ENCODE results near the gene FBLN1. TPM values are rescaled to one million over a fixed set of nuclear protein-coding genes. Genes with fewer than 3 reads are reported as not detected.

Gene FBLN1
- total and polyA plus RNA-seq, 2 of the 8 experiments (the other 6 are each of a cell fraction or from before 2014, with no cell fraction given), result 159 to 168 TPM

DNA sequence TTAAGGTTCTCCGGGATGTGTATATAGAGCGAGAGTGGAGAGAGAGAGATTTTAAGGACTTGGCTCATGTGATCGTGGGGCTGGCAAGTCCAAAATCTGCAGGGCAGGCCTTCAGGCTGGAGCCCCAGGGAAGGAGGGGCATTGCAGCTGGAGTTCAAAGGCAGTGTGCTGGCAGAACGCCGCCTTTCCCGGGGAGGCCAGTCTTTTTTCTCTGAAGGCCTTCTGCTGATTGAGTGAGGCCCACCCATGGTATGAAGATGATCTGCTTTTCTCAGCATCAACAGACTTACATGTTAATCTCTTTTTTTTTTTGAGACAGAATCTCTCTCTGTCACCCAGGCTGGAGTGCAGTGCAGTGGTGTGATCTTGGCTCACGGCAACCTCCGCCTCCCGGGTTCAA lies 25.4 kb downstream of the FBLN1 start:
- Histone ChIP-seq H3K4me2 (ENCODE audit: insufficient read depth in 1 of 2, low read depth in 2 of 2, low read length in 2 of 2) (no peak overlapping the region), H3K4me3 (ENCODE audit: extremely low read depth in 1 of 4, insufficient read depth in 2 of 4, low read depth in 3 of 4, low read length in 4 of 4) (no peak overlapping the region), H3K9ac (replicated peaks in 1 of 4; ENCODE audit: extremely low read depth in 1 of 4, low read depth in 3 of 4, low read length in 3 of 4) (no peak overlapping the region), H2BK12ac (ENCODE audit: low read depth, low read length) (no peak overlapping the region), H3K79me2 (ENCODE audit: control insufficient read depth in 1 of 2, insufficient read depth in 2 of 2, low read length in 2 of 2) (no peaks in the 10 kb centered on the region), H3K4me1 (replicated peaks in 1 of 4; ENCODE audit: control insufficient read depth in 3 of 4, insufficient read depth in 4 of 4, low read length in 3 of 4) (no peaks in the 10 kb centered on the region), H3K4ac (replicated peaks; ENCODE audit: insufficient read length, low read depth, low read length) (no peak overlapping the region), H3K23me2 (ENCODE audit: low read depth, low read length) (no peaks in the 10 kb centered on the region), H3K27me3 (replicated peaks in 1 of 4; ENCODE audit: control insufficient read depth in 3 of 4, extremely low read depth in 1 of 4, insufficient read depth in 3 of 4, low read length in 3 of 4) (no peaks in the 10 kb centered on the region), H4K5ac (ENCODE audit: insufficient read length, low read depth, low read length) (no peak overlapping the region), H3K14ac (ENCODE audit: insufficient read length) (no peak overlapping the region), H2BK20ac (ENCODE audit: low read length) (no peak overlapping the region), H3K9me3 (ENCODE audit: insufficient read depth in 2 of 2, low read depth in 1 of 2, low read length in 1 of 2) (no peaks in the 10 kb centered on the region), H3K23ac (ENCODE audit: insufficient read length) (no peak overlapping the region), H2AK5ac (ENCODE audit: low read depth, low read length) (no peak overlapping the region), H2AFZ (ENCODE audit: low read length) (no peak overlapping the region), H2BK15ac (ENCODE audit: low read length) (no peak overlapping the region), H3K18ac (ENCODE audit: extremely low read depth, low read length) (no peak overlapping the region), H4K91ac (replicated peaks; ENCODE audit: insufficient read length, low read length) (no peak overlapping the region), H4K8ac (ENCODE audit: extremely low read depth, insufficient read depth, low read length) (no peak overlapping the region), H3K36me3 (ENCODE audit: control insufficient read depth in 2 of 4, insufficient read depth in 4 of 4, low read length in 3 of 4) (peaks cover 13 to 38% (median 27%) of the 10 kb centered on the region in 4 experiments; a peak in 6 of 8 replicates), H2BK5ac (ENCODE audit: low read depth, low read length) (no peak overlapping the region), H2BK120ac (replicated peaks; ENCODE audit: low read depth, low read length) (no peak overlapping the region), H3K27ac (ENCODE audit: low read depth, low read length) (no peak overlapping the region), H4K20me1 (replicated peaks in 1 of 2; ENCODE audit: control insufficient read depth in 1 of 2, insufficient read depth in 2 of 2, low read length in 2 of 2) (peaks cover 5 to 11% of the 10 kb centered on the region in 2 experiments), H3K79me1 (ENCODE audit: low read depth, low read length) (peaks cover 2% of the 10 kb centered on the region; the same call in 1 of the 2 replicates), H3K56ac (replicated peaks; ENCODE audit: insufficient read length, low read depth, low read length) (no peak overlapping the region)
- CTCF ChIA-PET (ENCODE audit: partially characterized antibody), result interaction anchor here (1.0 to 1.5 kb wide), 2 partner anchors 10 to 21 kb away, joined by 3 read pairs; no protein-coding TSS in a partner anchor
- FAIRE-seq, result no peak
- POLR2A ChIA-PET (ENCODE audit: partially characterized antibody), result no interaction called here
- DNase-seq (ENCODE audit: low read depth in 1 of 2, low spot score in 2 of 2), result no peak
- WGBS, 2 experiments (ENCODE audit: extremely low coverage in 1 of 2, insufficient coverage in 1 of 2, insufficient read length in 1 of 2, insufficient replicate concordance in 2 of 2, low coverage in 1 of 2, low lambda C conversion rate in 2 of 2, missing lambda C conversion rate in 1 of 2), result 87% methylated on average over 9 of the region's 9 CpGs; no CpG with 5 or more reads in 1 of the 2 experiments
- TF ChIP-seq, protein P1, sequence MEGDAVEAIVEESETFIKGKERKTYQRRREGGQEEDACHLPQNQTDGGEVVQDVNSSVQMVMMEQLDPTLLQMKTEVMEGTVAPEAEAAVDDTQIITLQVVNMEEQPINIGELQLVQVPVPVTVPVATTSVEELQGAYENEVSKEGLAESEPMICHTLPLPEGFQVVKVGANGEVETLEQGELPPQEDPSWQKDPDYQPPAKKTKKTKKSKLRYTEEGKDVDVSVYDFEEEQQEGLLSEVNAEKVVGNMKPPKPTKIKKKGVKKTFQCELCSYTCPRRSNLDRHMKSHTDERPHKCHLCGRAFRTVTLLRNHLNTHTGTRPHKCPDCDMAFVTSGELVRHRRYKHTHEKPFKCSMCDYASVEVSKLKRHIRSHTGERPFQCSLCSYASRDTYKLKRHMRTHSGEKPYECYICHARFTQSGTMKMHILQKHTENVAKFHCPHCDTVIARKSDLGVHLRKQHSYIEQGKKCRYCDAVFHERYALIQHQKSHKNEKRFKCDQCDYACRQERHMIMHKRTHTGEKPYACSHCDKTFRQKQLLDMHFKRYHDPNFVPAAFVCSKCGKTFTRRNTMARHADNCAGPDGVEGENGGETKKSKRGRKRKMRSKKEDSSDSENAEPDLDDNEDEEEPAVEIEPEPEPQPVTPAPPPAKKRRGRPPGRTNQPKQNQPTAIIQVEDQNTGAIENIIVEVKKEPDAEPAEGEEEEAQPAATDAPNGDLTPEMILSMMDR (IDR thresholded peaks at IDR 0.05; ENCODE audit: control extremely low read depth in 1 of 3, insufficient read depth in 1 of 3, low read depth in 1 of 3, low read length in 3 of 3), result no peak
- TF ChIP-seq, protein P2, sequence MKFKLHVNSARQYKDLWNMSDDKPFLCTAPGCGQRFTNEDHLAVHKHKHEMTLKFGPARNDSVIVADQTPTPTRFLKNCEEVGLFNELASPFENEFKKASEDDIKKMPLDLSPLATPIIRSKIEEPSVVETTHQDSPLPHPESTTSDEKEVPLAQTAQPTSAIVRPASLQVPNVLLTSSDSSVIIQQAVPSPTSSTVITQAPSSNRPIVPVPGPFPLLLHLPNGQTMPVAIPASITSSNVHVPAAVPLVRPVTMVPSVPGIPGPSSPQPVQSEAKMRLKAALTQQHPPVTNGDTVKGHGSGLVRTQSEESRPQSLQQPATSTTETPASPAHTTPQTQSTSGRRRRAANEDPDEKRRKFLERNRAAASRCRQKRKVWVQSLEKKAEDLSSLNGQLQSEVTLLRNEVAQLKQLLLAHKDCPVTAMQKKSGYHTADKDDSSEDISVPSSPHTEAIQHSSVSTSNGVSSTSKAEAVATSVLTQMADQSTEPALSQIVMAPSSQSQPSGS (IDR thresholded peaks at IDR 0.05; ENCODE audit: low read length), result no peak
- TF ChIP-seq SIRT6 (IDR thresholded peaks at IDR 0.05; ENCODE audit: low read length) (no peak), TAF7 (optimal IDR thresholded peaks at IDR 0.05; ENCODE audit: borderline replicate concordance, low read depth, low read length) (no peak), FOSL1 (IDR thresholded peaks at IDR 0.05; ENCODE audit: insufficient read depth, low read depth, low read length) (no peak), YY1 (IDR thresholded peaks at IDR 0.05; ENCODE audit: low read depth, low read length) (no peak), SIN3A (conservative IDR thresholded peaks at IDR 0.05 in 1 of 2, IDR thresholded peaks at IDR 0.05 in 1 of 2; ENCODE audit: low read depth in 1 of 2, low read length in 2 of 2) (no peak), GTF2F1 (IDR thresholded peaks at IDR 0.05; ENCODE audit: borderline replicate concordance, low read depth, low read length) (no peak), POLR2AphosphoS5 (IDR thresholded peaks at IDR 0.05; ENCODE audit: low read depth, low read length) (no peak), CBX8 (IDR thresholded peaks at IDR 0.05; ENCODE audit: borderline replicate concordance, low read depth, low read length) (no peak)

Data from H1 (cell line).